ENCODE data around the gene THPO. TPM values are rescaled to one million over a fixed set of nuclear protein-coding genes. Genes with fewer than 3 reads are reported as not detected.

The THPO gene
- total RNA-seq, 1 donor from 2014 or later, result not detected

DNA sequence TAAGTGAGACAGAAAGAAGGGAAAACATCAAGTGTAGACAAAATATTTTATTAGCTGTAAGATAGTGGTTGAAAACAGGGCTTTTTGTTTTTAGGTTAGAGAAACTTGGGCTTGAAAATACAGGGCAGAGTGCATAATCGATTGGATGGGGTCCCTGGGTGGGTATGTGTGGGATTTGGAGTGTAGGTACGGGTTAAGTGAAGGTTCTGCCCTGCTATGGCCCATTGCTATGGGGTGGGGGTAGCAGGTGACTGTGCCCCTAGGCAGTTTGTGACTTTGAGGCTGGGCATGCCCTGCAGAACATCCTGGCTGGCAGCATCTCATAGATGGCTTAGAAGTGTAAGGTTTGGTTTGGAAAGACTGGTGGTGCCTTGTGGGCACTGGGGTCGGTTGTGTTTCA lies 44.3 kb downstream of the THPO start:
- DNase-seq, result no peak
- Mint-ChIP-seq H3K4me3 (peak overlapping the region; percentile 7), H3K36me3 (ENCODE audit: low read depth) (peaks cover 66% of the 10 kb centered on the region), H3K27ac (peak overlapping the region; percentile 92), H3K27me3 (no peaks in the 10 kb centered on the region), H3K9me3 (no peaks in the 10 kb centered on the region), H3K4me1 (peaks cover 60% of the 10 kb centered on the region)
- intact Hi-C loops (cut with micrococcal nuclease), result loop anchor here (2.0 kb wide), 1 partner anchor 35 kb away; the partner anchor contains the start of gene PSMD2

DNA sequence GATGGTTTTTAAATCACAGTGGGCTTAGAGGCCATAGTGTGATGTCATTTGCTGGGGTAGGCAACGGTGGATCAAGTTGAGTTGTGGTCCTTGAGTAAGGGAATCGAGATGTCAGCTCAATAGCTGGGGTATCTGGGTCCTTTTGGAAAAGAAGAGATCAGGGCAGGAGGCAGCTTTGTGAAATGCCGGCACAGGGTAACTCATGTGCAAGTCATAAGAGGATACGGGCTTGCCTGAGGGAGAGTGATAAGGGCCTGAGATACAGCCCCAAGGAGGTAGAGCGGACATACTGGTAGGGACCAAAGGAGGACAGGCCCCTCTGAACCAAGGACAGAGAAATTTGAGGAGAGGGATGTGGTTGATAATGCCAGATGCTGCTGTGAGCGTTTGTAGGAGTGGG lies 44.8 kb downstream of the THPO start:
- Mint-ChIP-seq H3K9me3 (no peaks in the 10 kb centered on the region), H3K4me1 (peaks cover 60% of the 10 kb centered on the region), H3K4me3 (no peak overlapping the region), H3K27ac (peak overlapping the region; percentile 92), H3K27me3 (no peaks in the 10 kb centered on the region), H3K36me3 (ENCODE audit: low read depth) (peaks cover 71% of the 10 kb centered on the region)
- intact Hi-C loops (cut with micrococcal nuclease), result no loop called here
- no peak for DNase-seq

DNA sequence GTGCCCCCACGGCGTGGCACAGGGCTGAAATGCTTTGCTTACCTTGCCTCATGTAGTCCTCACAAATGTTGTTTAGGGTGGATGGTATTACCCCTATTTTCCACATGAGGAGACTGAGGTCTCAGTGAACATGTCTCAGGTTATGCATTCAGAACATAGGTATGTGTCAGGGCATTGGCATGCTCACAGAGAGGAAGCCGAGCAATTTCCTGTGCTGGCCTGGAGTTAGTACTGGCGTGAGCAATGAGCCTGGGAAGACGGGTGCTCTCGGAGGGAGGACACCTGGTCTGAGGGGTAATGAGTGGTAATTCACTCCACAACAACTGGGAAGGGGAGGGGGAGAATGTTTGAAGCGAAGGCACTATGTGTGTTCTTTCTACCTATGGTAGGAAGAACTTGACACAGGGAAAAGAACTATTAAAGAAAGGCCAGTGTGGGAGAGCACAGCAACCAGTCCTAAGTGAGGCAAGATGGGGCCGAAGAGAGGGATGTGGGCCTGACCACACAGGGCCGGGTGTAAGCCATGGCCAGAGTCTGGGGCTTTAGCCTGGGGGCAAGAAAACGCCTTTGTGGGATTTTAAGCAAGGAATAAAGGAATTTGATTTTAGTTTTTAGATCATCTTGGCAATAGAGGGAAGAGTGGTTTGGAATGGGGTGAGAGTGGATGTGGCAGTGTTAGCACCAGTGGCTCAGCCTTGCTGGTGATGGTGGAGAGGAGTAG lies 45.5 kb downstream of the THPO start:
- Mint-ChIP-seq H3K4me3 (no peak overlapping the region), H3K27ac (peak overlapping the region; percentile 92), H3K9me3 (no peaks in the 10 kb centered on the region), H3K27me3 (no peaks in the 10 kb centered on the region), H3K36me3 (ENCODE audit: low read depth) (peaks cover 78% of the 10 kb centered on the region), H3K4me1 (peaks cover 54% of the 10 kb centered on the region)
- intact Hi-C loops (cut with micrococcal nuclease), result no loop called here
- no peak for DNase-seq

DNA sequence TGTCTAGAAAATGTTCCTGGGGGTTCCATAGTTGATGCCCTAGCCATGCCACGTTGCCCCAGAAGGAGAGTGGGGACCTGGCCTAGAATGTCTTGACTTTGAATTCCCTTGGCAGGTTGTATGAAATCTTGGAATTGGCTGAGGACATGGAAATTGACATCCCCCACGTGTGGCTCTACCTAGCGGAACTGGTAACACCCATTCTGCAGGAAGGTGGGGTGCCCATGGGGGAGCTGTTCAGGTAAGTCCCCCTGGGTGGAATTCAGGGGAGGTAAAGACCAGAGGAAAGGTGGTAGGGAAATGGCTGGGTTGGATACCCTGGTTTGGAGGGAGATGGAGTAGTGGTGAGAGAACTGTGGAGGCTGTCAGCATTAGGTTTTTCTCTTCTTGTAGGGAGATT lies 49.5 kb downstream of the THPO start:
- H3K9me3 Mint-ChIP-seq, result no peaks in the 10 kb centered on the region
- H3K4me3 Mint-ChIP-seq, result no peak overlapping the region
- H3K27ac Mint-ChIP-seq, result no peak overlapping the region
- intact Hi-C loops (cut with micrococcal nuclease), result no loop called here
- no peaks in the 10 kb centered on the region for H3K27me3 Mint-ChIP-seq
- DNase-seq, result no peak
- H3K4me1 Mint-ChIP-seq, result peaks cover 41% of the 10 kb centered on the region
- H3K36me3 Mint-ChIP-seq (ENCODE audit: low read depth), result peaks cover 96% of the 10 kb centered on the region

DNA sequence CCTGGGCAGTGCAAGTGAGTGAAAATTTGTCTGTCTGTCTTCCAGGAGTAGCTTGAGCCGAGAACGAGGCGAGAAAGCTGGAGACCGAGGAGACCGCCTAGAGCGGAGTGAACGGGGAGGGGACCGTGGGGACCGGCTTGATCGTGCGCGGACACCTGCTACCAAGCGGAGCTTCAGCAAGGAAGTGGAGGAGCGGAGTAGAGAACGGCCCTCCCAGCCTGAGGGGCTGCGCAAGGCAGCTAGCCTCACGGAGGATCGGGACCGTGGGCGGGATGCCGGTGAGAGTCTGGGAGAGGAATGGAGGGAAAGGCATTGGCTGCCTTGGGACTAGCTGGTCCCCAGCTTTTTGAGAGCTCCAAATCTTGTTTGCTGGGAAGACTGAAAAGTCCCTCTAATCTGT lies 50.8 kb downstream of the THPO start:
- Mint-ChIP-seq H3K9me3 (no peaks in the 10 kb centered on the region), H3K4me3 (no peak overlapping the region), H3K27ac (no peak overlapping the region), H3K27me3 (no peaks in the 10 kb centered on the region), H3K4me1 (peaks cover 27% of the 10 kb centered on the region), H3K36me3 (ENCODE audit: low read depth) (peaks cover 94% of the 10 kb centered on the region)
- DNase-seq, result no peak
- intact Hi-C loops (cut with micrococcal nuclease), result no loop called here

DNA sequence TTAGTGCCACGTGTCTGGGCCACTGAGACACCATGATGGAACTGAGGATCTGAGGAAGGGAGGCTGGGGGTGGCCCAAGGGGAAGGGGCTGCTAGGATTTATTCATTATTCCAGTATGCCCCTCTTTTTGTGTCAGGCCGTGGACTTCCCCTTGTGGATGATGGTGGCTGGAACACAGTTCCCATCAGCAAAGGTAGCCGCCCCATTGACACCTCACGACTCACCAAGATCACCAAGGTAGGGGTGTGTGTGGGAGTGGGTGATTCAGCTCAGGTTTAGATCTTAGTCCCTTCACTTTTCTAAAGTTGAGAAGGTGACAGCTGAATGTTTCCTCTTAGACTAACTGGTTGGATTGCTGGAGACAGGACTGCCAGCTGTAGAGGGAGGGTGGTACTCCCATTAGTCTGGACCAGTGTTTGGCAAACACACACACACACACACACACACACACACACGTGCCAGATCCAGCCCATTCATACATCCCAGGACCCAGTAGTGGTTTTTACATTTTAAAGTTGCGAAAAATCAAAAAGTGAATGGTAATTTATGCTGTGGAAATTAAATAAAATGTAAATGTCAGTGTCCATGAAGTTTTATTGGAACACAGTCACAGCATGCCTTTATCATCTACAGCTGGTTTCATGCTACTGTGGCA lies 52.2 kb downstream of the THPO start:
- H3K4me3 Mint-ChIP-seq, result no peak overlapping the region
- H3K4me1 Mint-ChIP-seq, result peaks cover 32% of the 10 kb centered on the region
- no peaks in the 10 kb centered on the region for H3K27me3 Mint-ChIP-seq
- peak overlapping the region; percentile 74 for H3K27ac Mint-ChIP-seq
- DNase-seq, result no peak
- peaks cover 94% of the 10 kb centered on the region for H3K36me3 Mint-ChIP-seq (ENCODE audit: low read depth)
- no peaks in the 10 kb centered on the region for H3K9me3 Mint-ChIP-seq
- intact Hi-C loops (cut with micrococcal nuclease), result no loop called here

DNA sequence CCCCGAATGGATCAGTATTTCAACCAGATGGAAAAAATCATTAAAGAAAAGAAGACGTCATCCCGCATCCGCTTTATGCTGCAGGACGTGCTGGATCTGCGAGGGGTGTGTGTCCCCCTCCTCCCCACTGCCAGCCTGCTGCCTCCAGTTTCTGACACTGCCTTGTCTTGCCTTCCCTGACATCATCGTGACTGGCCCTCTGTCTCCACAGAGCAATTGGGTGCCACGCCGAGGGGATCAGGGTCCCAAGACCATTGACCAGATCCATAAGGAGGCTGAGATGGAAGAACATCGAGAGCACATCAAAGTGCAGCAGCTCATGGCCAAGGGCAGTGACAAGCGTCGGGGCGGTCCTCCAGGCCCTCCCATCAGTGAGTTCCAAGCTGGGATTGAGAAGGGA lies 52.7 kb downstream of the THPO start:
- no peaks in the 10 kb centered on the region for H3K9me3 Mint-ChIP-seq
- no peaks in the 10 kb centered on the region for H3K27me3 Mint-ChIP-seq
- H3K36me3 Mint-ChIP-seq (ENCODE audit: low read depth), result peaks cover 96% of the 10 kb centered on the region
- peaks cover 34% of the 10 kb centered on the region for H3K4me1 Mint-ChIP-seq
- no peak for DNase-seq
- intact Hi-C loops (cut with micrococcal nuclease), result no loop called here
- H3K4me3 Mint-ChIP-seq, result no peak overlapping the region
- peak overlapping the region; percentile 5 for H3K27ac Mint-ChIP-seq

DNA sequence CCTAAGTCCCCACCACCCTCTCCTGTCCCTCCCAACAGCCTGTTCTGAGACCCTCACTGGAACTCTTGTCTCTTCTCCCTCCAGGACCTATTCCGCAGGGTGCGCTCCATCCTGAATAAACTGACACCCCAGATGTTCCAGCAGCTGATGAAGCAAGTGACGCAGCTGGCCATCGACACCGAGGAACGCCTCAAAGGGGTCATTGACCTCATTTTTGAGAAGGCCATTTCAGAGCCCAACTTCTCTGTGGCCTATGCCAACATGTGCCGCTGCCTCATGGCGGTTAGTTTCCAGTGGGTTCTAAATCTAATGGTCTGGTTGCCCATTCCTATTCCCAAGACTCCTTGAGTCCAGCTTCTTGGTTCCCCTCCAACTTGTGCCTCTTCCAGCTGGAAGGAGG lies 54.3 kb downstream of the THPO start:
- DNase-seq, result no peak
- Mint-ChIP-seq H3K27me3 (no peaks in the 10 kb centered on the region), H3K4me1 (peaks cover 33% of the 10 kb centered on the region), H3K4me3 (no peak overlapping the region), H3K9me3 (no peaks in the 10 kb centered on the region), H3K36me3 (ENCODE audit: low read depth) (peaks cover 90% of the 10 kb centered on the region), H3K27ac (no peak overlapping the region)
- intact Hi-C loops (cut with micrococcal nuclease), result no loop called here

DNA sequence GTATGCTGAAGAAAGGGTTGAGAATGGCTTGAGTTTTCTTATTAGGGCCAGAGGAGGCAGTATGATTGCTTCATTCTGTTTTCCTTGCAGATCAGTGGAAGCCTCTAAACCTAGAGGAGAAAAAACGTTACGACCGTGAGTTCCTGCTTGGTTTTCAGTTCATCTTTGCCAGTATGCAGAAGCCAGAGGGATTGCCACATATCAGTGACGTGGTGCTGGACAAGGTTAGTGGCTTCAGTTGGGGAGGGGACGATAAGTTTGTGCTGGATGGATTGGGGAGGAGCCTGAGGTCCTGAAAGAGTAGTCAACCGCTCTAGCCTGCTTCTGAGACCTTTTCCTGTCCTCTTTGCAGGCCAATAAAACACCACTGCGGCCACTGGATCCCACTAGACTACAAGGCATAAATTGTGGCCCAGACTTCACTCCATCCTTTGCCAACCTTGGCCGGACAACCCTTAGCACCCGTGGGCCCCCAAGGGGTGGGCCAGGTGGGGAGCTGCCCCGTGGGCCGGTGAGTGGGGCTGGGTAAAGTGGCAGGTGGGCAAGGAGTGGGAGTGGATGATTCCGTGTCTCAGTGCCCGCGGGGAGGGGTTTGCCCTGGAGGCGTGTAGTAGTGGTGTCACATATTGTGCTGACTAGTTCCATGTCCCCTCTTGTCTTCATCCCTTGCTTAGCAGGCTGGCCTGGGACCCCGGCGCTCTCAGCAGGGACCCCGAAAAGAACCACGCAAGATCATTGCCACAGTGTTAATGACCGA lies 55.1 kb downstream of the THPO start:
- H3K4me3 Mint-ChIP-seq, result no peak overlapping the region
- H3K27me3 Mint-ChIP-seq, result no peaks in the 10 kb centered on the region
- no peak overlapping the region for H3K27ac Mint-ChIP-seq
- intact Hi-C loops (cut with micrococcal nuclease), result no loop called here
- peaks cover 34% of the 10 kb centered on the region for H3K4me1 Mint-ChIP-seq
- DNase-seq, result no peak
- H3K9me3 Mint-ChIP-seq, result no peaks in the 10 kb centered on the region
- peaks cover 86% of the 10 kb centered on the region for H3K36me3 Mint-ChIP-seq (ENCODE audit: low read depth)

Other genes starting within 250 kb of the THPO start
- gene EIF2B5, start 242.8 kb downstream of the THPO start, total RNA-seq, result 72.2 and 74.7 TPM in 2 replicates
- gene DVL3, start 222.8 kb downstream of the THPO start, total RNA-seq, result 49.0 and 54.5 TPM in 2 replicates
- 241 and 242 TPM in 2 replicates for gene AP2M1, start 203.4 kb downstream of the THPO start, total RNA-seq
- 66.9 and 67.6 TPM in 2 replicates for gene ABCF3, start 192.0 kb downstream of the THPO start, total RNA-seq
- not detected in 2 replicates for gene VWA5B2, start 148.6 kb downstream of the THPO start, total RNA-seq
- 82.5 and 85.3 TPM in 2 replicates for gene ALG3, start 129.2 kb downstream of the THPO start, total RNA-seq
- gene EEF1AKMT4, start 128.5 kb downstream of the THPO start, total RNA-seq, result 14.3 and 15.9 TPM in 2 replicates
- gene CAMK2N2, start 116.7 kb downstream of the THPO start, total RNA-seq, result 0.14 TPM in 2 replicates
- gene ECE2, start 102.2 kb downstream of the THPO start, total RNA-seq, result not detected in 2 replicates
- gene PSMD2, start 79.0 kb downstream of the THPO start, total RNA-seq, result 280 and 283 TPM in 2 replicates
- gene EIF4G1, start 63.6 kb downstream of the THPO start, total RNA-seq, result 680 and 700 TPM in 2 replicates
- 8.6 and 8.7 TPM in 2 replicates for gene FAM131A, start 40.6 kb downstream of the THPO start, total RNA-seq
- gene CLCN2, start 16.6 kb downstream of the THPO start, total RNA-seq, result 8.3 and 8.4 TPM in 2 replicates
- 159 and 161 TPM in 2 replicates for gene POLR2H, start 16.5 kb downstream of the THPO start, total RNA-seq
- 0.07 TPM in 1 of 2 replicates, not detected in the other for gene CHRD, start 1.8 kb upstream of the THPO start, total RNA-seq
- gene EPHB3, start 183.6 kb upstream of the THPO start, total RNA-seq, result 0.05 TPM in 1 of 2 replicates, not detected in the other

Data from activated CD4-positive, alpha-beta T cell treated with anti-CD3 and anti-CD28 coated beads, Interleukin-2, amount 10 ng/mL, durations not matched to agents 24 days and 14 days (primary cell).